ENCODE results near the gene PCNT.

DNA sequence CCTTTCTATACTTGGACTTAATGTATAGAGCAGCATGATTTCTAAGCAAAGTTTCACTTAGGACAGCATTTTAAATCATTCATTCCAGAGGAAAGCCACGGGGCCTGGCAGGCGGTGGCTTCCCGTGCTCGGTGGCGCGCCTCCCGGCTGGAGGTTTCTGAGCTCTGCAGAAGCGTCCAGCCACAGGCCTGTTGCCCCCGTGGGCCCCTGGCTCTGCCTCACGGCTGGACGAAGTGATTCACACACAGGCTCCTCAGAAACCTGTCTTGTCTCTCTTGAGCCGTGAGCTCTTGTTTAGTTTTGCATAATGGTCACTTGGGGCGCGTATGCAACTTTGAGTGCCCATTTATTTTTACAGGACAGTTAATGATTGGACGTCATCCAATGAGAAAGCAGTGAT is 112.7 kb downstream of the PCNT start:
- TF ChIP-seq POLR2A (IDR thresholded peaks at IDR 0.05; ENCODE audit: low read depth, low read length) (no peak), EZH2 (IDR thresholded peaks at IDR 0.05; ENCODE audit: borderline replicate concordance, control insufficient read depth, low read depth, low read length) (no peak), CBFB (IDR thresholded peaks at IDR 0.05; ENCODE audit: low read depth) (no peak), MTA2 (IDR thresholded peaks at IDR 0.05; ENCODE audit: low read depth) (no peak), CTCF (IDR thresholded peaks at IDR 0.05 in 2 of 3, conservative IDR thresholded peaks at IDR 0.05 in 1 of 3; ENCODE audit: control insufficient read depth in 2 of 3, extremely low read depth in 1 of 3, insufficient read depth in 1 of 3, low read depth in 3 of 3, low read length in 3 of 3) (no peak), BCL11A (IDR thresholded peaks at IDR 0.05; ENCODE audit: low read depth, low read length) (no peak), ZNF592 (IDR thresholded peaks at IDR 0.05) (no peak), TCF3 (IDR thresholded peaks at IDR 0.05; ENCODE audit: borderline replicate concordance, insufficient read depth, low read depth, low read length) (no peak), TAF1 (IDR thresholded peaks at IDR 0.05; ENCODE audit: borderline replicate concordance, low read depth, low read length) (no peak), RAD21 (IDR thresholded peaks at IDR 0.05; ENCODE audit: insufficient read depth, low read depth, low read length) (no peak), GABPA (IDR thresholded peaks at IDR 0.05; ENCODE audit: low read depth) (no peak), ZNF217 (IDR thresholded peaks at IDR 0.05) (no peak)
- TF ChIP-seq, protein P1, sequence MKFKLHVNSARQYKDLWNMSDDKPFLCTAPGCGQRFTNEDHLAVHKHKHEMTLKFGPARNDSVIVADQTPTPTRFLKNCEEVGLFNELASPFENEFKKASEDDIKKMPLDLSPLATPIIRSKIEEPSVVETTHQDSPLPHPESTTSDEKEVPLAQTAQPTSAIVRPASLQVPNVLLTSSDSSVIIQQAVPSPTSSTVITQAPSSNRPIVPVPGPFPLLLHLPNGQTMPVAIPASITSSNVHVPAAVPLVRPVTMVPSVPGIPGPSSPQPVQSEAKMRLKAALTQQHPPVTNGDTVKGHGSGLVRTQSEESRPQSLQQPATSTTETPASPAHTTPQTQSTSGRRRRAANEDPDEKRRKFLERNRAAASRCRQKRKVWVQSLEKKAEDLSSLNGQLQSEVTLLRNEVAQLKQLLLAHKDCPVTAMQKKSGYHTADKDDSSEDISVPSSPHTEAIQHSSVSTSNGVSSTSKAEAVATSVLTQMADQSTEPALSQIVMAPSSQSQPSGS (IDR thresholded peaks at IDR 0.05; ENCODE audit: low read length): no peak
